Dendritic cell treated with granulocyte-macrophage colony-stimulating factor and Interleukin-4, amounts not matched to agents 40 ng/mL and 50 ng/mL, for 4 days (primary cell): ENCODE data around the gene EPN2.
"Not testable (repeated sequence)": the region's sequence is repeated elsewhere in the genome, so short reads cannot be mapped to it uniquely, and the experiment has no call there.

Experiments
- H3K27ac Mint-ChIP-seq: one replicate; pipeline ENCODE4 v1.8.0; 2022; ENCODE audit warnings: mild to moderate bottlenecking, mixed read lengths
- H3K27me3 Mint-ChIP-seq: one replicate; pipeline ENCODE4 v1.8.0; 2022; ENCODE audit warnings: mild to moderate bottlenecking, mixed read lengths
- H3K36me3 Mint-ChIP-seq: one replicate; pipeline ENCODE4 v1.8.0; 2022; ENCODE audit warnings: low read depth, mixed read lengths
- H3K4me1 Mint-ChIP-seq: one replicate; pipeline ENCODE4 v1.8.0; 2022; ENCODE audit warnings: low read depth, mixed read lengths
- H3K4me3 Mint-ChIP-seq: one replicate; pipeline ENCODE4 v1.8.0; 2022; ENCODE audit warnings: mild to moderate bottlenecking, moderate library complexity, mixed read lengths
- H3K9me3 Mint-ChIP-seq: one replicate; pipeline ENCODE4 v1.8.0; 2022; ENCODE audit warnings: mixed read lengths
- intact Hi-C: fragments of 100-400 bp; cut with micrococcal nuclease; formaldehyde crosslinking; loops from one replicate; pipeline ENCODE4 v1.15.0; 2022

EPN2 gene

DNA sequence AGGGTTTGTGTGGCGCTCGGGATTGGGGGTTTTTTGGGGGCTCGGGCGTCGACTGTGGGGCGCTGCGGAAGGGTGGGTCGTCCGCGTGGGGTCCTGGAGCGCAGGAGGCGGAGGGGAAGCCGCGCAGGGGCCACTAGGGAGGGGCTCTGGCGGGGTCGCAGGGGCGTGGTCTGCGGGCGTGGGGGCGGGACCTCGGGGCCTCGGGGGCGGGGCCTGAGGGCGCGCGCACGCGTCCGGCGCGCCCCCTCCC lies at the start of gene EPN2:
EPN2 (plus strand) TSS at position 228 of the 250 bp plus-strand sequence. CDS start 45,754 bp downstream, outside the sequence.
- intact Hi-C loops, result not testable (repeated sequence)
- peaks cover 10% of the 10 kb centered on the region for H3K36me3 Mint-ChIP-seq
- peak within 1 kb of the TSS; percentile 88 for H3K27ac Mint-ChIP-seq

GRCh38 chr17:19187883-19188869 lies 49.0 kb upstream of the EPN2 start:
- intact Hi-C loops, H3K27me3 Mint-ChIP-seq, H3K9me3 Mint-ChIP-seq, H3K4me3 Mint-ChIP-seq, H3K36me3 Mint-ChIP-seq, H3K4me1 Mint-ChIP-seq, H3K27ac Mint-ChIP-seq: not testable (repeated sequence)

More for the DNA sequence above, at the start of gene EPN2:
- peaks cover 38% of the 10 kb centered on the region for H3K27me3 Mint-ChIP-seq
- H3K4me1 Mint-ChIP-seq, H3K9me3 Mint-ChIP-seq: not testable (repeated sequence)
- peak within 1 kb of the TSS; percentile 93 for H3K4me3 Mint-ChIP-seq

DNA sequence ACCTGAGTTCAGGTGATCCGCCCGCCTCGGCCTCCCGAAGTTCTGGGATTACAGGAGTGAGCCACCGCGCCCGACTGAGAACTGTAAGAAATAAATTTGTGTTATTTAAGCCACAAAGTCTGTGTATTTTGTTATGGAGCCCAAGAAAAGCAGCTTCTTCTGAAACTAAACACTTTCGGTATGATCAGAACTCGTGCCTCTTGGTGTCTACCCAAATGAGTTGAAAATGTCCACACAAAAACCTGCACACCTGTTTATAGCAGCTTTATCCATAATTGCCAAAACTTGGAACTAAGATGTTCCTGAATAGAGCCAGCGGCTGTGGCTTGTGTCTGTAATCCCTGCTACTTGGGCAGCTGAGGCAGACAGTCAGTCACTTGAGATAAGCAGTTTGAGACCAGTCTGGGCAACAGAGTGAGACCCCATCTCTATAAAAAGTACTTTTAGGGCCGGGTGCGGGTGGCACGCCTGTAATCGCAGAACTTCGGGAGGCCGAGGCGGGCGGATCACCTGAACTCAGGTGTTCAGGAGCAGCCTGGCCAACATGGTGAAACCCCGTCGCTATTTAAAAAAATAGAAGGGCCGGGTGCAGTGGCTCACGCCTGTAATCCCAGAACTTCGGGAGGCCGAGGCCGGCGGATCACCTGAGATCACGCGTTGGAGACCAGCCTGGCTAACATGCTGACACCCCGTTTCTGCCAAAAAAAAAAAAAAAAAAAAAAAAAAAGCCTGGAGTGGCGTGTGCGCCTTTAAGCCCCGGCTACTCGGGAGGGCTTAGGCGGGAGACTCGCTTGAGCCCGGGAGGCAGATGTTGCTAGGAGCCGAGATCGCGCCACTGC lies 48.1 kb upstream of the EPN2 start:
- intact Hi-C loops, H3K9me3 Mint-ChIP-seq, H3K27me3 Mint-ChIP-seq, H3K27ac Mint-ChIP-seq, H3K36me3 Mint-ChIP-seq, H3K4me1 Mint-ChIP-seq, H3K4me3 Mint-ChIP-seq: not testable (repeated sequence)

DNA sequence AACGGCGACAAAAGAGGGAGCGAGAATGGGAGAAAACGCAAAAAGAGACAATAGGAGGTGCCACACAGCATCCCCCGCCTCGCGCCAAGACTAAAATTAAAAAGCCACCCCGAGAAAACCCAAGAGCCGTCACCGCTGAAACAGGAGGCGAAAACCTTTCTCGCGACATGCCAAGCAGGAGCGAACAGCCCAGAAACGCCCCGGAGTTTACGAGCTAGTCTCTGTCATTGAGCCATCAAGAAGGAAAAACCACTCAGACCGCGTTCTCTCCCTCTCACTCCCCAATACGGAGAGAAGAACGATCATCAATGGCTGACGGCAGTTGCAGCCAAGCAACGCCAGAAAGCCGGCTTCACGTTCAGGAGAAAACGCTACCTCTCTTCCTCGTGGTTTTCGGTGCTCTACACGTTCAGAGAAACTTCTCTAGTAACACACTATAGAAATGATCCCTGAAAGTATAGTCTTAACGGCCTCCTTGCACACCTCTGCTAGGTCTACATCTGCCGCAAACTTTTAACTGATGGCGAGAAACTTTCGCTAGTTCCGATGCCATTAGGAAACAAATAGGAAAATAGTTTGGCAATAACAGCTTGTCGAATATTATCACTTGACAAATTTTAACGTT lies 47.3 kb upstream of the EPN2 start:
- H3K36me3 Mint-ChIP-seq, intact Hi-C loops, H3K4me1 Mint-ChIP-seq, H3K27ac Mint-ChIP-seq, H3K4me3 Mint-ChIP-seq, H3K27me3 Mint-ChIP-seq, H3K9me3 Mint-ChIP-seq: not testable (repeated sequence)

- H3K9me3 Mint-ChIP-seq, H3K27me3 Mint-ChIP-seq, H3K27ac Mint-ChIP-seq, H3K36me3 Mint-ChIP-seq, H3K4me1 Mint-ChIP-seq, intact Hi-C loops, H3K4me3 Mint-ChIP-seq: not testable (repeated sequence)
These were observed 40.6 kb upstream of the EPN2 start for GRCh38 chr17:19196382-19197204.

DNA sequence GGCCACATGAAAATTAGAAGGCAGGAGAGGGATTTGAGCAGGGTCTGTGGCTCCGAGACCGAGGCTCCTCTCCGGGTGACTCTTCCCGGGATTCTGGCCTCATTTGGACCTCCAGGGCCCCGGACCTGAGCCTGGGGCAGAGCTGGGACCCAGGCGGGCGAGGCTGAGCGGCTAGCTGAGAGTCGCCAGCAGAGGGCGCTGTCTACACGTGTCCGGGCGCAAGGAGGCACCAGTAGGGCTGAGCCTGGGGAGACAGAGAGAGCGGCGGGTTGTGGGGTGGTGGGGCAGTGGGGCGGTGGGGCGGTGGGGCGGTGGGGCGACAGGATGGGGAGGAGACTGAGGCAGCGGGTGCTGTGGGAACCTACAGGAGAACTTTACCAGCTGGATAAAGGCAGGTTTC lies 34.7 kb upstream of the EPN2 start:
- H3K36me3 Mint-ChIP-seq, H3K9me3 Mint-ChIP-seq, H3K4me1 Mint-ChIP-seq, intact Hi-C loops, H3K27ac Mint-ChIP-seq, H3K27me3 Mint-ChIP-seq, H3K4me3 Mint-ChIP-seq: not testable (repeated sequence)

DNA sequence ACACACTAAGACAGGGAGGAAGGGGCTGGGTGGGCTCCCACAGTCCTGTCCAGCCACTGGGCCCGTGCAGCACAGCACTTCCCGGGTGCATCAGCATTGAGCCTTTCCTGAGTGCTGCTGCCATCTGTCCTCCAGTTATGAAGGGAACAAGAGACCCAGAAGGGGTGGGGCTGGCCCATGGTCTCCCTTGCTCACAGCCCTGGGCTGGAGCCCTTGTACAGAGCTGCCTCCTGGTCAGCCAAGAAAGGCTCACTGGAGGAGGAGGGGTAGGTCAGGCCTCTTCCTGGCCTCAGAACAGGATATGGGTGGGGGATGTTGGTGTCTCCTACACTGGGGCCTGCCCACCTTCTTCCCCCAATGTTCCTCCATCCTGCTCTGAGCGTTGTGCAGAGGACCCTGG lies 33.7 kb upstream of the EPN2 start:
- H3K36me3 Mint-ChIP-seq, H3K4me1 Mint-ChIP-seq, H3K27me3 Mint-ChIP-seq, H3K27ac Mint-ChIP-seq, intact Hi-C loops, H3K4me3 Mint-ChIP-seq, H3K9me3 Mint-ChIP-seq: not testable (repeated sequence)

GRCh38 chr17:19215074-19215860 lies 21.9 kb upstream of the EPN2 start:
- H3K9me3 Mint-ChIP-seq, H3K4me3 Mint-ChIP-seq, intact Hi-C loops, H3K27ac Mint-ChIP-seq, H3K27me3 Mint-ChIP-seq, H3K36me3 Mint-ChIP-seq, H3K4me1 Mint-ChIP-seq: not testable (repeated sequence)

- intact Hi-C loops, H3K36me3 Mint-ChIP-seq, H3K4me1 Mint-ChIP-seq, H3K27me3 Mint-ChIP-seq, H3K4me3 Mint-ChIP-seq, H3K27ac Mint-ChIP-seq, H3K9me3 Mint-ChIP-seq: not testable (repeated sequence)
These were observed 20.8 kb upstream of the EPN2 start for GRCh38 chr17:19216148-19216926.

GRCh38 chr17:19218914-19219313 lies 18.3 kb upstream of the EPN2 start:
- H3K27ac Mint-ChIP-seq, intact Hi-C loops, H3K4me1 Mint-ChIP-seq, H3K9me3 Mint-ChIP-seq, H3K4me3 Mint-ChIP-seq, H3K36me3 Mint-ChIP-seq, H3K27me3 Mint-ChIP-seq: not testable (repeated sequence)

DNA sequence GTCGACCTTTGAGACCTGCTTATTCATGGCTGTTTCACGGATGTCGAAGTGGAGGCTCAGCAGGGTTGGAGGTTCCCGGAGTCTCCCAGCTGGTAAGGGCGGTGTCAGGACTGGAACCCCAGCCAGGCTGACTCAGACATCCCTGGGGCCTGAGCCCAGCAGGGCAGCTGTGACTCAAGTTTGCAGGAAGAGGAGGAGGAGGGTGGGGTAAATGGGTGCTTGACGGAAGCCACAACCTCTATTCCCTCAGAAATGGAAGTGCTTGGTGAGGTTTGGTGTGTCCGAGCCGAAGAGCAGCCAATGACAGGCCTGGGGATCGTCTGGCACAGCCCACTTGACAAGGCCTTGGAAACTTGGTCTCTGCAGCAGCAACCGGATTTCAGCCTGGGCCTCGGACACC lies 17.8 kb upstream of the EPN2 start:
- H3K36me3 Mint-ChIP-seq, H3K27me3 Mint-ChIP-seq, intact Hi-C loops, H3K4me1 Mint-ChIP-seq, H3K4me3 Mint-ChIP-seq, H3K9me3 Mint-ChIP-seq, H3K27ac Mint-ChIP-seq: not testable (repeated sequence)

GRCh38 chr17:19220195-19220594 lies 17.0 kb upstream of the EPN2 start:
- H3K36me3 Mint-ChIP-seq, H3K27me3 Mint-ChIP-seq, intact Hi-C loops, H3K27ac Mint-ChIP-seq, H3K4me3 Mint-ChIP-seq, H3K9me3 Mint-ChIP-seq, H3K4me1 Mint-ChIP-seq: not testable (repeated sequence)
